GM11168 (cell line): Measurements from ENCODE around the gene TRPM8.
"Not testable (repeated sequence)": the region's sequence is repeated elsewhere in the genome, so short reads cannot be mapped to it uniquely, and the experiment has no call there.

Source experiments
- in situ Hi-C: fragments of 300-500 bp; cut with MboI; formaldehyde crosslinking; loops from one replicate; pipeline ENCODE4 v1.12.0; 2022; ENCODE audit warnings: low sequenced_read_pairs; ENCODE audit not compliant: unreplicated experiment

The TRPM8 gene

GRCh38 chr2:233917116-233917515 lies at the start of gene TRPM8:
TRPM8 (plus strand) TSS chr2:233917373; CDS start chr2:233926538, 9,165 bp downstream.
- in situ Hi-C loops = no loop called here

GRCh38 chr2:233867993-233868532 lies 49.1 kb upstream of the TRPM8 start, which contains the start of gene MSL3B:
MSL3B (minus strand) TSS chr2:233868386.
- in situ Hi-C loops = no loop called here

GRCh38 chr2:233871432-233871831 lies 45.7 kb upstream of the TRPM8 start:
- in situ Hi-C loops = no loop called here

GRCh38 chr2:233872125-233872524 lies 45.0 kb upstream of the TRPM8 start:
- in situ Hi-C loops = not testable (repeated sequence)

DNA sequence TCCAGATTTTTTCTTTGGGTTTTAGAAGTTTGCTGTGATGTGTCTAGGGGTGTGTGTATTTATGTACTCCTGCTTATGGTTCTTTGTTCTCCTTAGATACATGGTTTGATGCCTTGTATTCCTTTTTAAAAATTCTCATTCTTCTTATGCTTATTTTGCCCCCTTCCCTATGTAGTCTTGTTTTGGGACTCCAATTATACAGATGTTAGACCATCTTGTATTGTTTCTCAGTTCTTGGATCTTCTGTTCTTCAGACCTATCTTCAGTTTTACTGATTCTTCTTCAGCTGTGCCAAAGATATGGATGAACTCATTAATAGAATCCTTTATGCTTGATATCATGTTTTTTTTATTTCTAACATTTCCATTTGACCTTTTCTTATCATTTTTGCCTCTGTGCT lies 34.8 kb upstream of the TRPM8 start:
- in situ Hi-C loops = no loop called here

GRCh38 chr2:233892793-233893192 lies 24.4 kb upstream of the TRPM8 start:
- in situ Hi-C loops = no loop called here

- in situ Hi-C loops = not testable (repeated sequence)
These were observed 20.9 kb upstream of the TRPM8 start for GRCh38 chr2:233896253-233896652.

DNA sequence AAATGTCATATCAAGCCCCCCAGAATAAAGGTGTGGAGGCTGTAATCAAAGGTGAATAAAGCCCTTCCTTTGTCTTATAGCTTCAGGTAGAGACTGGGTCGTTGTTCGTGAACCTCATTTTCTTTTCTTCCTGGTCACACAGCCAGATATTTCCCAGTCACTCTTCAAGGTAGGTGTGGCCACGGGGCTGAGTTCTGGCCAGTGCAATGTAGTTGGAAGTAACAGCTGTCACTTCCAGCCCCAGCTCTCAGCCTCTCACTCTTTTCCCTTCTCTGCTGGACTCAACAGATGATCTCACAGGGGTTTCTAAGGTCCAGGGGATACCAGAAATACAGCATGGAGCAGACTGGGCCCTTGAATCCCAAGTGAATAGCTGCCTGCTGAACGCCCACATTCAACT lies 15.8 kb upstream of the TRPM8 start:
- in situ Hi-C loops = no loop called here

DNA sequence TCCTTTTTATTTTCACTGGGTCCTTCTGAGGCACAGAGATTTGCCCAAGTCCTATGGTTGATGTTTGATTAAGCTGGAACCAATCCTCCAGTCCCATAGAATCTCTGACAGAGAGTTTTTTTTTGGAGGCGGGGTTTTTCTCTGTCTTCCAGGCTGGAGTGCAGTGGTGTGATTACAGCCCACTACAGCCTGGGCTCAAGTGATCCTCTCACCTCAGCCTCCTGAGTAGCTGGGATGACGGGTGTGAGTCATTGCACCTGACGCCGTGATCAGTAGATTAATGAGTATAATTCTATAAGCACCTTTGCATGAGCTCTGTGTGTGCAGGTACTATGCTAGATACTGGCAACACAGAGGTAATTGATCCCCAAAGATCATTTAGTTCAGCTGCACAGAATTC lies 15.3 kb upstream of the TRPM8 start:
- in situ Hi-C loops = no loop called here

GRCh38 chr2:233905945-233906344 lies 11.2 kb upstream of the TRPM8 start:
- in situ Hi-C loops = no loop called here

GRCh38 chr2:233907627-233908026 lies 9.5 kb upstream of the TRPM8 start:
- in situ Hi-C loops = no loop called here

DNA sequence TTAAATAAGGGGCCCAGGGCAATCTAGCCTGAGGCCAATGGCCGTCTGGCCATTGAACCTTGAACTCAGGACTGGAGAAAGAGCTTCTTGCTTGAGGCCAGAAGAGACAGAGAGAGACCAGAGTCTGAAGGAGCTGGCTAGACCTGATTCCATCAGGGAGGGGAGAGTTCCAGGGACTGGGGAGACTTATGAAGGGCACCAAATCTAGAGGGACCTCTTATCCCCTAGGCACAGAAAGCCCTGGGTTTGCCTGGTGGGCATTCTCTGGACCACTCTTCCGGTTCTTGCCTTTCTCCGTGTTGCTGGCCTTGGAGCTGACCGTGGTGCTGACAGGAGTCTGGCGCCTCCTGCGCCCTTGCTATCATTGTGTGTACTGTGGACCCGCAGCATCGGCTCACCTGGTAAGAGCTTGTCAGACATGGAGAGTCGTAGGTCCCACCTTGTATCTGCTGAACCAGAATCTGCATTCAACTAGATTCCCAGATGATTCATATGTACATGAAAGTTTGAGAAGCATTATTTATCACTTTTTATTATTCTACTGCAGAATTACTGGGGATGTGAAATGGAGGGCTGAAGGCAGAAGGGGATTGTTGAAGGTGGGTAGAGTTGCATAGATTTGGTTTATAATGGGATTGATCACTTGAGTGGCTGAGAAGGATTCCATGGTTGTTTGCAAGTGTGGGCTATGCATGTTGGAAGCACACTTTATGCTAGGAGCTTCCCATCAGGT lies 4.3 kb upstream of the TRPM8 start:
- in situ Hi-C loops = no loop called here

- in situ Hi-C loops = no loop called here
These were observed 2.0 kb upstream of the TRPM8 start for GRCh38 chr2:233915128-233915527.

DNA sequence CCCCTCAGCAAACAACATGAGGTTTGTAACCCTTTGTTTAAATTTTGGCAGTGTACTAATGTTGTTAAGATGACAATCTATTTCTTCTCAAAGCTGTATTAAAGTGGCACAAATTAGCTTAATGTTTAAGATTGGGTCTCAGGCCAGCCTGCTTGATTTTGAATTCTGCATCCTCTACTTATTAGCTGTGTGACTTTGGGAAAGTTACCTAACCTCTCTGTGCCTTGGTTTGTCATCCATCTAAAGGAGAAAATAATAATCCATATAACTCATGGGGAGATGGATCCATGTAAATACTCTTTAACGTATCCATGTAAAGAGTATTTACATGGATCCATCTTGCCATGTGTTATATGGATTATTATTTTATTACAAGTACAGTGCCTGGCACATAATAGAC lies 2.1 kb downstream of the TRPM8 start:
- in situ Hi-C loops = no loop called here

- in situ Hi-C loops = no loop called here
These were observed 2.8 kb downstream of the TRPM8 start for GRCh38 chr2:233919938-233920337.

GRCh38 chr2:233922471-233922870 lies 5.3 kb downstream of the TRPM8 start:
- in situ Hi-C loops = no loop called here

DNA sequence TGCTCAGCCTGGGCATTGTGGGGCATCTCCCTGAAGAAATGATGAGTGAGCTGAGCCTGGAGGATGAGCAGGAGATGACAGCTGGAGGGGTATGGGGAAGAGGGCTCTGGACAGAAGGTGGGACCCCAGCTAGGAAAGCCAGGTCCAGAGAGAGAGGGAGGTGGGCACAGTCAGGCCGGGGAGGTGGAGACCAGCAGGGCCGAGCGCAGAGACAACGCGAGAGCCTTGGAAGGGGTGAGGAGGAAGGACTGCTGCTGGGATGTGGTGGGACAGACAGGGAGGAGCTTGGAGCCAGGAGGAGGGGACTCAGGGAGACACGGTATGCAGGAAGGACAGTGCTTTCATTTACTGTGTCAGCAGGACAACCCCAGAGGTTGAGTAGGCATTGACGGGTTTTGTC lies 8.2 kb downstream of the TRPM8 start:
- in situ Hi-C loops = no loop called here

- in situ Hi-C loops = no loop called here
These were observed 9.6 kb downstream of the TRPM8 start for GRCh38 chr2:233926806-233927205.

GRCh38 chr2:233928594-233929351 lies 11.6 kb downstream of the TRPM8 start:
- in situ Hi-C loops = no loop called here

DNA sequence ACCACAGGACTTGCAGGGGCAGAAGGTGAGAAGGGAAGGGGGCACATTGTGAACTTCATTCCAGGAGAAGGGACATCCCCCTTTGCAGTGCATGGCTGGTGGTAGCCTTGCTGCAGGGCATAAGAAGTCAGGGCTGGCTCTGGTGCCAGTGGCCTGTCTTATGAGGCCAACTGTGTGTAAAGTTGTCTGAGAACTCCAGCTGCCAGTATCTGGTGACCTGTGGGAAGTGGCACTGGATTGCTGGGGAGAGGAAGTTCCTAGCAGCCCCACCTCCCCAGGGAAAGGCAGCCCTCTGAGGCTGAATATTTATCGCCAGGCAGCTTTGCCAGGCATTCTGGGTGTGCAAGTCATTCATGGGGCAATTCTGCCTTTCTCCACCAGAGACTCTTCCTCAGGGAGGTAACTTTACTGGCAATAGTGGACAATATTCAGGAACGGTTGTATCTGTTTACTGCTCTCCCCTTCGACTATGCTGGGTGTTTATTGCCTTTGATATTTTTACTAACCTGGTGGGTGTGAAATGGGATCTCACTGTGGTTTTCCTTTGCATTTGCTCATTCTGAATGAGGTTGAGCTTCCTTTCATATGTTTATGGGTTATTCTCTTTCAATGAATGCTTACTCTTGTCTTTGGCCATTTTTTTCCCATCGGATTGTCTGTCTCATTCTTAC lies 12.3 kb downstream of the TRPM8 start:
- in situ Hi-C loops = no loop called here

GRCh38 chr2:233934524-233934923 lies 17.4 kb downstream of the TRPM8 start:
- in situ Hi-C loops = no loop called here
